OCI-LY1 (cell line): ENCODE measurements around the gene KIF22.
A peak's percentile ranks its signal among the peaks of the same experiment; 100 is the strongest.
"Not testable (repeated sequence)": the region's sequence is repeated elsewhere in the genome, so short reads cannot be mapped to it uniquely, and the experiment has no call there.

Experiments used
- H2AFZ ChIP-seq: fragments of 200-600 bp; sonication (generic), shearing (Covaris generic); 2 replicates; pipeline ENCODE4 v1.6.0; 2014; ENCODE audit warnings: antibody characterized with exemption, mild to moderate bottlenecking, low read length
- H3F3A ChIP-seq: fragments of 200-600 bp; sonication (generic), shearing (Covaris generic); 2 replicates; pipeline ENCODE4 v1.6.0; 2014; ENCODE audit warnings: mild to moderate bottlenecking, antibody characterized with exemption, low read length, moderate library complexity; ENCODE audit not compliant: insufficient read depth
- H3K27ac ChIP-seq: fragments of 200-600 bp; sonication (generic); 2 replicates; pipeline ENCODE4 v1.5.1; 2014; ENCODE audit warnings: low read length, mixed run types, mild to moderate bottlenecking, low read depth; ENCODE audit not compliant: poor library complexity, severe bottlenecking
- H3K27me3 ChIP-seq: fragments of 200-600 bp; sonication (generic); 2 replicates; pipeline ENCODE4 v1.6.0; 2014; ENCODE audit warnings: antibody characterized with exemption, mild to moderate bottlenecking, low read length, moderate library complexity; ENCODE audit not compliant: insufficient read depth
- H3K36me3 ChIP-seq: fragments of 200-600 bp; sonication (generic); 2 replicates; pipeline ENCODE4 v1.6.1; 2014; ENCODE audit warnings: mild to moderate bottlenecking, antibody characterized with exemption, low read length, moderate library complexity, mixed read lengths; ENCODE audit not compliant: insufficient read depth
- H3K4me1 ChIP-seq: fragments of 200-600 bp; sonication (generic); 2 replicates; pipeline ENCODE4 v1.5.1; 2014; ENCODE audit warnings: mild to moderate bottlenecking, low read length, moderate library complexity; ENCODE audit not compliant: insufficient read depth, severe bottlenecking
- H3K4me2 ChIP-seq: fragments of 200-600 bp; sonication (generic), shearing (Covaris generic); 2 replicates; pipeline ENCODE4 v1.6.1; 2014; ENCODE audit warnings: low read length
- H3K4me3 ChIP-seq: fragments of 200-600 bp; sonication (generic); 2 replicates; pipeline ENCODE4 v1.5.1; 2014; ENCODE audit warnings: low read length, low read depth, mild to moderate bottlenecking, mixed read lengths; ENCODE audit not compliant: poor library complexity, severe bottlenecking
- H3K79me2 ChIP-seq: fragments of 200-600 bp; shearing (Covaris generic); 2 replicates; pipeline ENCODE4 v1.6.1; 2016; ENCODE audit warnings: mixed run types, low read length, mixed read lengths; ENCODE audit not compliant: insufficient read depth
- H3K9ac ChIP-seq: fragments of 200-600 bp; sonication (generic), shearing (Covaris generic); 2 replicates; pipeline ENCODE4 v1.6.1; 2014; ENCODE audit warnings: mild to moderate bottlenecking, low read length, mixed read lengths
- H3K9me2 ChIP-seq: fragments of 200-600 bp; sonication (generic), shearing (Covaris generic); 2 replicates; pipeline ENCODE4 v1.6.1; 2014; ENCODE audit warnings: low read depth, mild to moderate bottlenecking, low read length, mixed read lengths
- H3K9me3 ChIP-seq: fragments of 200-600 bp; shearing (Covaris generic); 2 replicates; pipeline ENCODE4 v1.6.1; 2014; ENCODE audit warnings: low read length, mixed read lengths
- H4K20me1 ChIP-seq: fragments of 200-600 bp; sonication (generic), shearing (Covaris generic); 2 replicates; pipeline ENCODE4 v1.6.0; 2016; ENCODE audit warnings: mild to moderate bottlenecking, low read length; ENCODE audit not compliant: insufficient read depth
- EZH2 ChIP-seq: fragments of 200-600 bp; sonication (generic), shearing (Covaris generic); IDR thresholded peaks from 2 replicates; pipeline ENCODE4 v1.8.0; 2017; ENCODE audit warnings: borderline replicate concordance, mixed run types, mild to moderate bottlenecking, antibody characterized with exemption, low read length, moderate library complexity, mixed read lengths
- TF ChIP-seq, protein P1 (sequence below): fragments of 200-600 bp; sonication (generic), shearing (Covaris generic); IDR thresholded peaks from 2 replicates; pipeline ENCODE4 v1.5.1; 2017; ENCODE audit warnings: mild to moderate bottlenecking, antibody characterized with exemption, low read length, moderate library complexity, mixed read lengths

KIF22 gene

DNA sequence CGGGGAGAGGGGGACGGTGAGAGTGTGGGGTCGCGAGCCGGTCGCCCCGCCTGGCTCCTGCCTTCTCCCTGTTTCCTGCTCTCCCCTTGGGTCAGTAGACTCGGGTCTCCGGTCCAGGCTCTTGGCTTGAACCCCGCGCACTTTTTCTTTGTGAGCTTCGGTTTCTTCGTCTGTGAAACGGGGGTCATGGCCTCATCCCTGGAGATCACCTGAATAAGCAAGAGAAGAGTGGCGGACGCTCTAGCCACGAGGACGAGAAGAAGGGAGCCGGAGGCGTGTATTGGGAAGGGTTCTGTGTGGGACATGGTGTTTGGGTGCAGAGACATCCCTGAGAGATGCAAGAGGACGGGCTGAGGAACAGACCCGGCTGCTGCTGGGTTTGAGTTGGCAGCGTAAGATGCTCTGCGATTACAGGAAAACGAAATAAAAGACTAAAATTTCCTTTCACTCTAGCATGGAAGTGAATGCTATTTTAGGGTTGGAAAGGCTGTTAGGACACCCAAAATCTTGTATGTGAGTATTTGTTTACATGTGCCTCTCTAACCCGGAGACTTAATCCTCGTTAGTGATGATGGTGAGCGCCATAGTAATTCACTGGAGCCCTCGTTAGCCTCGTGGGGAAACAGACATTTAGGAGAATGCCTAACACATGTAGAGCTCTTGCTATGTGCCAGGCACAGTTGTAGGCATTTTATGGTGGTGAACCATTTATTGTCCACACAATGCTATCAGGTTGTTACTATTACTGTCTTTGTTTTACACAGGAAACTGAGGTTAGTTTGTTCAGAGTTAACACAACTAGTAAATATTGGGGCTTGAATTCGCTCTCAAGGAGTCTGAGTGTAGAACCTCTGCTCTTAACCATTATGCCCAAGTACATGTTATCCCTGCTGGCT, 646 bp downstream of the KIF22 start:
- H3K79me2 ChIP-seq = peaks cover 51% of the 10 kb centered on the region
- no peaks in the 10 kb centered on the region for H3K9me3 ChIP-seq
- no peak for TF ChIP-seq EZH2
- TF ChIP-seq, protein P1, sequence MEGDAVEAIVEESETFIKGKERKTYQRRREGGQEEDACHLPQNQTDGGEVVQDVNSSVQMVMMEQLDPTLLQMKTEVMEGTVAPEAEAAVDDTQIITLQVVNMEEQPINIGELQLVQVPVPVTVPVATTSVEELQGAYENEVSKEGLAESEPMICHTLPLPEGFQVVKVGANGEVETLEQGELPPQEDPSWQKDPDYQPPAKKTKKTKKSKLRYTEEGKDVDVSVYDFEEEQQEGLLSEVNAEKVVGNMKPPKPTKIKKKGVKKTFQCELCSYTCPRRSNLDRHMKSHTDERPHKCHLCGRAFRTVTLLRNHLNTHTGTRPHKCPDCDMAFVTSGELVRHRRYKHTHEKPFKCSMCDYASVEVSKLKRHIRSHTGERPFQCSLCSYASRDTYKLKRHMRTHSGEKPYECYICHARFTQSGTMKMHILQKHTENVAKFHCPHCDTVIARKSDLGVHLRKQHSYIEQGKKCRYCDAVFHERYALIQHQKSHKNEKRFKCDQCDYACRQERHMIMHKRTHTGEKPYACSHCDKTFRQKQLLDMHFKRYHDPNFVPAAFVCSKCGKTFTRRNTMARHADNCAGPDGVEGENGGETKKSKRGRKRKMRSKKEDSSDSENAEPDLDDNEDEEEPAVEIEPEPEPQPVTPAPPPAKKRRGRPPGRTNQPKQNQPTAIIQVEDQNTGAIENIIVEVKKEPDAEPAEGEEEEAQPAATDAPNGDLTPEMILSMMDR = no peak

DNA sequence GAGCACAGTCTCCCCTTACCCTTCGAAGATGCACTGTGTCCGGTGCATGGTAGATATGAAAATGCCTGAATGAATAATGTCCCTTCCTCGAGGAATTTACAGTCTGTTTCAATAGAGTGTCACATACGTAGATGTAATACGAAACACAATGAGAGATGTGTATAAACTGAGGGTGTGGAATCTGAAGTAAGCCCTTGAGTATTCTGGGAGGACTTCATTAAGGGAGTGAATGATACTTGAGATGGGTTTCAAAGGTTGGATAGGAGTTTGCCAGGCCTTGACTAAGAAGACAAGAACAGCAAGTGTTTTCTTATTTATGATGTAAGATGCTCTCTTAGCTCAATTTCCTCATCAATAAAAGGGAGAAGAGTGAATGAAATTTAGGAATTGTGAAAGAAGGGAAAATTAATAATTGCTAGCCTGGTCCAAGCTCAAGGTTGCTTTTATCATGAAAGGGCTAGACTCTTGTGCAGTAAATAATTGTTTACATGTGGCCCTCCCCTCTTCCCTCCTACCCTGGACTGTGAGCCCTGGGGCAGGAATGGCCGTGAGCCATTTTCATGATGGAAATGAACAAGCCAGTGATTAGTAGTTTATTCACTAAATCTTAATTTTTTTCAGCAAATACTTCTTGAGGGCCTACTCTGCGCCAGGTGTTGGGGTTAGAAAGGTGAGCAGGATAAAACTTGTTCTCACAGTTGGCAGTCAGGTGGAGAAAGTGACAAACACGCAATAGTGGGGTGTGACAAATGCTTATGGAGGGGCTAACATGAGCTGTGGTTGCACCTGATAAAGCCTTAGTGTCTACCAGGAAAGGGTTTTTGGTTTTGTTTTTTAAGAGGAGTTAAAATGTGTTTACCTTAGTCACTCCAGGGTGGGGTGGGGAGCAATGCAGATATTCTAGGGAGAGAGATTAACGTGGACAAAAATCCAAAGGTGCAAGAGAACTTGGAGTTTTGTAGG, 1.6 kb downstream of the KIF22 start:
- Histone ChIP-seq H4K20me1 (no peaks in the 10 kb centered on the region), H3K9me2 (no peaks in the 10 kb centered on the region), H3K4me2 (peak overlapping the region; percentile 89), H3K36me3 (peaks cover 54% of the 10 kb centered on the region), H3K9ac (peak overlapping the region; percentile 98), H3K27me3 (no peaks in the 10 kb centered on the region), H3K9me3 (no peaks in the 10 kb centered on the region), H3K27ac (peak overlapping the region; percentile 40), H2AFZ (no peak overlapping the region), H3K79me2 (peaks cover 51% of the 10 kb centered on the region), H3K4me1 (peaks cover 35% of the 10 kb centered on the region), H3F3A (no peaks in the 10 kb centered on the region), H3K4me3 (peak overlapping the region; percentile 97)
- no peak for TF ChIP-seq EZH2
- TF ChIP-seq, protein P1 = no peak

More for the DNA sequence above, 646 bp downstream of the KIF22 start:
- Histone ChIP-seq H3K9ac (peak overlapping the region; percentile 98), H3K4me1 (peaks cover 35% of the 10 kb centered on the region), H3K9me2 (no peaks in the 10 kb centered on the region), H2AFZ (no peak overlapping the region), H4K20me1 (no peaks in the 10 kb centered on the region), H3K27ac (peak overlapping the region; percentile 40), H3K4me2 (peak overlapping the region; percentile 89), H3K36me3 (peaks cover 45% of the 10 kb centered on the region), H3K4me3 (peak overlapping the region; percentile 97), H3F3A (no peaks in the 10 kb centered on the region), H3K27me3 (no peaks in the 10 kb centered on the region)

DNA sequence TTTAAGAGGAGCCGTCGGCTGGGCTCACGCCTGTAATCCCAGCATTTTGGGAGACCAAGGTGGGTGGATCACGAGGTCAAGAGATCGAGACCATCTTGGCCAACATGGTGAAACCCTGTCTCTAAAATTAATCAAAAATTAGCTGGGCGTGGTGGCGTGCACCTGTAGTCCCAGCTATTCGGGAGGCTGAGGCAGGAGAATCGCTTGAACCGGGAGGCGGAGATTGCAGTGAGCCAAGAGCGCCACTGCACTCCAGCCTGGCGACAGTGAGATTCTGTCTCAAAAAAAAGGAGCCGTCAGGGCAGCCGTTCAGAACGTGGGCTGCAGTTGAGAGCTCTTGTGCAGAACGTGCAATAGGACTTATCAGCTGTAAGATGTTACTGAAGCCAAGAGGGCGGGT, 2.6 kb downstream of the KIF22 start:
- H3K79me2 ChIP-seq = peaks cover 51% of the 10 kb centered on the region
- not testable (repeated sequence) for H3K9me2 ChIP-seq, H3F3A ChIP-seq, H3K9me3 ChIP-seq, H3K4me3 ChIP-seq, H3K27me3 ChIP-seq, H2AFZ ChIP-seq, H4K20me1 ChIP-seq, H3K9ac ChIP-seq, H3K27ac ChIP-seq
- peak overlapping the region; percentile 89; the same call in 1 of the 2 replicates for H3K4me2 ChIP-seq
- H3K4me1 ChIP-seq = peaks cover 35% of the 10 kb centered on the region
- H3K36me3 ChIP-seq = peaks cover 65% of the 10 kb centered on the region
